ACC112 (cell line): ENCODE results near the gene MMUT.
"Not testable (repeated sequence)": the region's sequence is repeated elsewhere in the genome, so short reads cannot be mapped to it uniquely, and the experiment has no call there.

Source experiments
- H2AFZ ChIP-seq: fragments of 200-600 bp; sonication (generic); one replicate; pipeline ENCODE4 v1.6.0; 2017; ENCODE audit warnings: antibody characterized with exemption, low read length; ENCODE audit not compliant: unreplicated experiment
- H3K27ac ChIP-seq: fragments of 200-600 bp; sonication (generic); 2 replicates; pipeline ENCODE4 v1.5.1; 2014; ENCODE audit warnings: low read depth, mild to moderate bottlenecking, antibody characterized with exemption, low read length, moderate library complexity
- H3K27me3 ChIP-seq: fragments of 200-600 bp; sonication (generic); 2 replicates; pipeline ENCODE4 v1.6.1; 2014; ENCODE audit warnings: mild to moderate bottlenecking, antibody characterized with exemption, low read length, moderate library complexity, mixed read lengths; ENCODE audit not compliant: insufficient read depth
- H3K36me3 ChIP-seq: fragments of 200-600 bp; sonication (generic); 2 replicates; pipeline ENCODE4 v1.6.1; 2016; ENCODE audit warnings: mild to moderate bottlenecking, antibody characterized with exemption, low read length, moderate library complexity, mixed read lengths; ENCODE audit not compliant: insufficient read depth
- H3K4me1 ChIP-seq: fragments of 200-600 bp; sonication (generic); one replicate; pipeline ENCODE4 v1.6.1; 2016; ENCODE audit warnings: low read length, mixed read lengths; ENCODE audit not compliant: insufficient read depth, unreplicated experiment, control insufficient read depth
- H3K4me3 ChIP-seq: fragments of 200-600 bp; sonication (generic); 2 replicates; pipeline ENCODE4 v1.5.1; 2014; ENCODE audit warnings: mild to moderate bottlenecking, low read depth, low read length
- H3K79me2 ChIP-seq: fragments of 200-600 bp; sonication (generic); one replicate; pipeline ENCODE4 v1.6.0; 2016; ENCODE audit warnings: low read length; ENCODE audit not compliant: control insufficient read depth, unreplicated experiment, insufficient read depth

Gene MMUT

DNA sequence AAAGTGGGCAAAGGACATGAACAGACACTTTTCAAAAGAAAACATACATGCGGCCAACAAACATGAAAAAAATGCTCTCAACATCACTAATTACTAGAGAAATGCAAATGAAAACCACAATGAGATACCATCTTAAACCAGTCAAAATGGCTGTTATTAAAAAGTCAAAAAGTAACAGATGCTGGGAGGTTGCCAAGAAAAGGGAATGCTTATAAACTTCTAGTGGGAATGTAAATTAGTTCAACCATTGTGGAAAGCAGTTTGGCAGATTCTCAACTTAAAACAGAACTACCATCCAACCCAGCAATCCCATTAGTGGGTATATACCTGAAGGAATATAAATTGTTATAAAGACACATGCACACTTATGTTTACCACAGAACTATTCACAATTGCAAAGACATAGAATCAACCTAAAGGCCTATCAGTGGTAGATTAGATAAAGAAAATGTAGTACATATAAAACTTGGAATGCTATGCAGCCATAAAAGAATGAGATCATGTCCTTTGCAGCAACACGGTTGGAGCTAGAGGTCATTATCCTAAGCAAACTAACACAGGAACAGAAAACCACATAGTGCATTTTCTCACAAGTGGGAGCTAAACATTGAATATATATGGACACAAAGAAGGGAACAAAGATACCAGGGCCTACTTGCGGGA lies 16.4 kb upstream of the MMUT start:
- H3K27me3 ChIP-seq = no peaks in the 10 kb centered on the region
- peaks cover 3% of the 10 kb centered on the region for H3K36me3 ChIP-seq
- H3K4me3 ChIP-seq = no peak overlapping the region
- H3K4me1 ChIP-seq = no peaks in the 10 kb centered on the region
- no peak overlapping the region for H2AFZ ChIP-seq
- no peak overlapping the region for H3K27ac ChIP-seq
- H3K79me2 ChIP-seq = no peaks in the 10 kb centered on the region

DNA sequence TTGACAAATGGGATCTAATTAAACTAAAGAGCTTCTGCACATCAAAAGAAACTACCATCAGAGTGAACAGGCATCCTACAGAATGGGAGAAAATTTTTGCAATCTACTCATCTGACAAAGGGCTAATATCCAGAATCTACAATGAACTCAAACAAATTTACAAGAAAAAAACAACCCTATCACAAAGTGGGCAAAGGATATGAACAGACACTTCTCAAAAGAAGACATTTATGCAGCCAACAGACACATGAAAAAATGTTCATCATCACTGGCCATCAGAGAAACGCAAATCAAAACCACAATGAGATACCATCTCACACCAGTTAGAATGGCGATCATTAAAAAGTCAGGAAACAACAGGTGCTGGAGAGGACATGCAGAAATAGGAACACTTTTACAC lies 13.5 kb upstream of the MMUT start:
- H3K4me1 ChIP-seq, H3K27ac ChIP-seq, H2AFZ ChIP-seq, H3K27me3 ChIP-seq, H3K4me3 ChIP-seq, H3K79me2 ChIP-seq: not testable (repeated sequence)
- H3K36me3 ChIP-seq = peaks cover 19% of the 10 kb centered on the region

DNA sequence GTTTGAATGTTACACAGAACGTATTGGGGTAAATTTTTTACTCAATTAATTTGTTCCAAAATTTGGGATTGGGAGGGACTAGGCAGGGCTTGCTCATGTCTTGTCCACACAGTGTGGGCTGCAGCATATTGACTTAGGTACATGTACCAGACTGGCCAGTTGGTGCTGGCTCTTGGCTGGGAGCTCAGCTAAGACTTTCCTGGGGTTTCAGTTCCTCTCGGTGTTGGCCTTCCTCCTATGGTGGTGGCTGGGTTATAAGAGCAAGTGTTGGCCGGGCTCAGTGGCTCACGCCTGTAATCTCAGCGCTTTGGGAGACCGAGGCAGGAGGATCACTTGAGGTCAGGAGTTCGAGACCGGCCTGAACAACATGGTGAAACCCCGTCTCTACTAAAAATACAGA lies 5.0 kb upstream of the MMUT start:
- peaks cover 8% of the 10 kb centered on the region for H3K4me1 ChIP-seq
- H3K36me3 ChIP-seq = peaks cover 25% of the 10 kb centered on the region
- H2AFZ ChIP-seq = no peak overlapping the region
- H3K27me3 ChIP-seq = no peaks in the 10 kb centered on the region
- H3K27ac ChIP-seq = no peak overlapping the region
- H3K4me3 ChIP-seq = no peak overlapping the region
- H3K79me2 ChIP-seq = peaks cover 52% of the 10 kb centered on the region

GRCh38 chr6:49464691-49465090 lies 1.6 kb upstream of the MMUT start:
- H3K4me3 ChIP-seq = peak overlapping the region; percentile 96
- peaks cover 14% of the 10 kb centered on the region for H3K4me1 ChIP-seq
- no peak overlapping the region for H2AFZ ChIP-seq
- no peak overlapping the region for H3K27ac ChIP-seq
- no peaks in the 10 kb centered on the region for H3K36me3 ChIP-seq
- no peaks in the 10 kb centered on the region for H3K27me3 ChIP-seq
- H3K79me2 ChIP-seq = peaks cover 79% of the 10 kb centered on the region

GRCh38 chr6:49463612-49463967 lies 537 bp upstream of the MMUT start:
- H3K79me2 ChIP-seq = peaks cover 75% of the 10 kb centered on the region
- H3K4me1 ChIP-seq = peaks cover 14% of the 10 kb centered on the region
- no peaks in the 10 kb centered on the region for H3K27me3 ChIP-seq
- H2AFZ ChIP-seq = peak overlapping the region; percentile 92
- H3K4me3 ChIP-seq = peak overlapping the region; percentile 96
- no peaks in the 10 kb centered on the region; the same call in 1 of the 2 replicates for H3K36me3 ChIP-seq
- peak overlapping the region; percentile 64 for H3K27ac ChIP-seq

DNA sequence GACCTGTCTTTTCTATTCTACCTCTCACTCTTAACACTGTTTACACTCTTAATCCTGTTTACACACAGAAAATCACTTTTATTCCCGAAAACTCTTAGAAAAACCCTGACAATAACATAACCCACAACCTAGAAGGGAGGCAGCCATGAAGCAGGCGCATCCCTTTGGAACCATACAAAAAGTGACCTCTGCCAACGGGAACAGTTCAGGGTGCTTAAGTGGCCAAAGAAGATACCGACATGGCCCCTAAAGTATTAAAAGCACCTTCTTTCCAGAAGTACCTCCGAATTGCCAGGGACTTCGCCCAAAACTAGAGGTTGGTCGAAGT lies 490 bp downstream of the MMUT start:
- H3K4me3 ChIP-seq = peak overlapping the region; percentile 96
- peak overlapping the region; percentile 64 for H3K27ac ChIP-seq
- no peaks in the 10 kb centered on the region for H3K27me3 ChIP-seq
- peaks cover 3% of the 10 kb centered on the region; the same call in 1 of the 2 replicates for H3K36me3 ChIP-seq
- peaks cover 66% of the 10 kb centered on the region for H3K79me2 ChIP-seq
- H3K4me1 ChIP-seq = peaks cover 14% of the 10 kb centered on the region
- H2AFZ ChIP-seq = peak overlapping the region; percentile 91

GRCh38 chr6:49462071-49462470 lies 982 bp downstream of the MMUT start:
- H3K79me2 ChIP-seq = peaks cover 62% of the 10 kb centered on the region
- H2AFZ ChIP-seq = peak overlapping the region; percentile 91
- H3K4me3 ChIP-seq = peak overlapping the region; percentile 96
- H3K27ac ChIP-seq = peak overlapping the region; percentile 64
- H3K27me3 ChIP-seq = no peaks in the 10 kb centered on the region
- H3K4me1 ChIP-seq = peaks cover 14% of the 10 kb centered on the region
- H3K36me3 ChIP-seq = peaks cover 7% of the 10 kb centered on the region; the same call in 1 of the 2 replicates

DNA sequence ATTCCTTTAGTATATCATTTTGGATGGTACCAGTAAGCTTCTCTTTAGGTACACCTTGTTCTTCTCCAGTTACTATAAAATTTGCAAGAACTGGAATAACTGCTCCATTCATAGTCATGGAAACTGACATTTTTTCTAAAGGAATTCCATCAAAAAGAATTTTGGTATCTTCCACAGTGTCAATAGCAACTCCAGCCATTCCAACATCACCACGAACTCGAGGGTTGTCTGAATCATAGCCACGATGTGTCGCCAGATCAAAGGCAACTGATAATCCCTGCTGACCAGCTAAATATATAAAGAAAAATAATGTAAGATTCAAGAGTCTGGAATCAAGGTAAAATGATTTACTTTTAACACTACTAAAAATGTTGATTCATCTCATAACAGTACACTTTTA lies 5.3 kb downstream of the MMUT start:
- H2AFZ ChIP-seq = no peak overlapping the region
- no peaks in the 10 kb centered on the region for H3K27me3 ChIP-seq
- H3K79me2 ChIP-seq = peaks cover 25% of the 10 kb centered on the region
- H3K4me1 ChIP-seq = peaks cover 9% of the 10 kb centered on the region
- H3K4me3 ChIP-seq = no peak overlapping the region
- H3K27ac ChIP-seq = no peak overlapping the region
- H3K36me3 ChIP-seq = peaks cover 10% of the 10 kb centered on the region; the same call in 1 of the 2 replicates

GRCh38 chr6:49454787-49455709 lies 8.0 kb downstream of the MMUT start:
- Histone ChIP-seq H2AFZ (no peak overlapping the region), H3K27me3 (no peaks in the 10 kb centered on the region), H3K4me1 (peaks cover 4% of the 10 kb centered on the region), H3K4me3 (peak overlapping the region; percentile 15; the same call in 1 of the 2 replicates), H3K79me2 (peaks cover 2% of the 10 kb centered on the region), H3K36me3 (peaks cover 10% of the 10 kb centered on the region; the same call in 1 of the 2 replicates), H3K27ac (no peak overlapping the region)

- Histone ChIP-seq H3K4me3 (no peak overlapping the region), H2AFZ (no peak overlapping the region), H3K79me2 (no peaks in the 10 kb centered on the region), H3K27ac (no peak overlapping the region), H3K27me3 (no peaks in the 10 kb centered on the region), H3K36me3 (peaks cover 10% of the 10 kb centered on the region; the same call in 1 of the 2 replicates), H3K4me1 (peaks cover 4% of the 10 kb centered on the region)
Measured at GRCh38 chr6:49453221-49453620, 9.8 kb downstream of the MMUT start.

GRCh38 chr6:49430866-49431265 lies 32.2 kb downstream of the MMUT start:
- no peak overlapping the region for H2AFZ ChIP-seq
- H3K27me3 ChIP-seq = no peaks in the 10 kb centered on the region
- H3K79me2 ChIP-seq = no peaks in the 10 kb centered on the region
- no peak overlapping the region for H3K4me3 ChIP-seq
- H3K27ac ChIP-seq = no peak overlapping the region
- peaks cover 5% of the 10 kb centered on the region for H3K4me1 ChIP-seq
- H3K36me3 ChIP-seq = peaks cover 16% of the 10 kb centered on the region; the same call in 1 of the 2 replicates
